ENCODE measurements around the gene PLLP. TPM values are rescaled to one million over a fixed set of nuclear protein-coding genes. Genes with fewer than 3 reads are reported as not detected.

Gene PLLP
- total and polyA plus RNA-seq, 2 donors (not counting 1 experiment from before 2014, with no cell fraction given) = 0.15 TPM; not detected in 1

DNA sequence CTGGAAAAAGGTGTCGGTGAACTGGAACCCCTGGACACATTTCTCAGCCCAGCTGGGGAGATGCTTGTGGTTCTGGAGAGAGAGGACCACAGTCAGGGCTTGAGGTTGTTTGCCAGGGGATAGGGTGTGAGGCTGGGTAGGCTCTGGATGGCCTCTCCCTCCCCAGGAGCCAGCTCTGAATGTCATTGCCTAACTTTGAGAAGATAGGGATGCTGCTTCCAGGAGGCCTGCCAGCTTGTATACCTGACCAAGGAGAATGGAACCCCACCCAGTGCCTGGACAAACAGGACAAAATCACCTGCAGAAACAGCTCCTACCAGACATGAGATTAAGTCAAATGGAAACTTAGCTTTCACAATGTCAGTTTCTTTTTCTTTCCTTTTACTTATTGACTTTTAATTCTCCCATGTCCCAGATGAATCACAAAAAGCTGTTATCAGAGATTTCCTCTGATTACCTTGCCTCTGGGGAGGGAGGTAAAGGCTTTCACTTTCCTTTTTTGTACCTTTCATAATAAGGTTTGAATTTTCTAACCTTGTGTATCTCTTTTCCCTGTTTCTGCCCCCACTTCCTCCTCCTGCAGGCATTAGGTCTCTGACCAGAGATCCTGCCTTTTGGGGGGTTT is 29.8 kb upstream of the PLLP start:
- ChIA-PET CTCF (interaction anchor here (0.6 to 18.1 kb wide), 3 partner anchors 38 to 838 kb away, joined by 3 to 364 read pairs (median 4); no protein-coding TSS in a partner anchor), POLR2A (no interaction called here)
- intact Hi-C loops (cut with micrococcal nuclease) = no loop called here

DNA sequence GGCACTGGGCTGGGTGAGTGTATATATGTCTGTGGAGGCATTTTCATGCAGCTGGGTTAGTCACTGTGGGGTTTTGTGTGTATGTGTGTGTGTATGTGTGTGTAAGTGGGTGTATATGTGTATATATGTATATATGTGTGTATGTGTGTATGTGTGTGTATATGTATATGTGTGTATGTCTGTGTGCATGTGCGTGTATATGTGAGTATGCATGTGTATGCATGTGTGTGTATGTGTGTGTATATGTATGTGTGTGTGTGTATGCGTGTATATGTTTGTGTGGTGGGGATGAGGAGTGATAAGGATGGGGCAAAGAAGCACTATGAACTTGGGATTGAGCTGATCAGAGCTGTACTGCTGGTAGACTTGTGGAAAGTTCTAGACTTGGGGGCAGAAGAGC is 29.0 kb upstream of the PLLP start:
- Histone ChIP-seq H3K27ac (ENCODE audit: low read length in 2 of 2) (no peak overlapping the region), H3K4me1 (ENCODE audit: control insufficient read depth in 2 of 2, insufficient read depth in 2 of 2, low read length in 2 of 2) (peaks cover 6% of the 10 kb centered on the region in 2 donors), H3K9me3 (ENCODE audit: control extremely low read depth in 1 of 3, control insufficient read depth in 2 of 3, insufficient read depth in 1 of 3, low read length in 2 of 3) (no peaks in the 10 kb centered on the region), H3K27me3 (replicated peaks in 1 of 4; ENCODE audit: control extremely low read depth in 1 of 4, control insufficient read depth in 3 of 4, insufficient read depth in 4 of 4, low read length in 3 of 4) (no peaks in the 10 kb centered on the region), H4K20me1 (ENCODE audit: control insufficient read depth, insufficient read depth, low read length, poor library complexity, severe bottlenecking) (no peaks in the 10 kb centered on the region), H2AFZ (ENCODE audit: insufficient read depth, low read depth, low read length, poor library complexity, severe bottlenecking) (no peak overlapping the region), H3K4me3 (ENCODE audit: control extremely low read depth in 1 of 5, extremely low read depth in 1 of 5, insufficient read depth in 1 of 5, low read depth in 2 of 5, low read length in 4 of 5) (no peak overlapping the region), H3K9ac (ENCODE audit: low read length) (no peak overlapping the region), H3K79me2 (ENCODE audit: control insufficient read depth, insufficient read depth, low read length) (no peaks in the 10 kb centered on the region), H3K4me2 (replicated peaks; ENCODE audit: low read depth, low read length, poor library complexity, severe bottlenecking) (no peak overlapping the region), H3K36me3 (replicated peaks in 1 of 2; ENCODE audit: control extremely low read depth in 1 of 2, control insufficient read depth in 1 of 2, extremely low read depth in 1 of 2, insufficient read depth in 2 of 2, low read length in 1 of 2) (no peaks in the 10 kb centered on the region)
- ChIA-PET POLR2A (no interaction called here), CTCF (interaction anchor here (18.1 kb wide), 1 partner anchor 107 kb away, joined by 364 read pairs; no protein-coding TSS in a partner anchor)
- 96% methylated on average over 2 of the region's 2 CpGs for WGBS (ENCODE audit: insufficient coverage)
- no peak for ATAC-seq (ENCODE audit: low read depth)
- intact Hi-C loops (cut with micrococcal nuclease) = no loop called here
- no peak overlapping the region for H3K27ac Mint-ChIP-seq
- no peak for DNase-seq
- peaks cover 4% of the 10 kb centered on the region for H3K27me3 Mint-ChIP-seq
- peaks cover 11% of the 10 kb centered on the region for H3K4me1 Mint-ChIP-seq
- no peak overlapping the region for H3K4me3 Mint-ChIP-seq
- no peaks in the 10 kb centered on the region for H3K9me3 Mint-ChIP-seq (ENCODE audit: insufficient read depth)
- TF ChIP-seq, protein P1, sequence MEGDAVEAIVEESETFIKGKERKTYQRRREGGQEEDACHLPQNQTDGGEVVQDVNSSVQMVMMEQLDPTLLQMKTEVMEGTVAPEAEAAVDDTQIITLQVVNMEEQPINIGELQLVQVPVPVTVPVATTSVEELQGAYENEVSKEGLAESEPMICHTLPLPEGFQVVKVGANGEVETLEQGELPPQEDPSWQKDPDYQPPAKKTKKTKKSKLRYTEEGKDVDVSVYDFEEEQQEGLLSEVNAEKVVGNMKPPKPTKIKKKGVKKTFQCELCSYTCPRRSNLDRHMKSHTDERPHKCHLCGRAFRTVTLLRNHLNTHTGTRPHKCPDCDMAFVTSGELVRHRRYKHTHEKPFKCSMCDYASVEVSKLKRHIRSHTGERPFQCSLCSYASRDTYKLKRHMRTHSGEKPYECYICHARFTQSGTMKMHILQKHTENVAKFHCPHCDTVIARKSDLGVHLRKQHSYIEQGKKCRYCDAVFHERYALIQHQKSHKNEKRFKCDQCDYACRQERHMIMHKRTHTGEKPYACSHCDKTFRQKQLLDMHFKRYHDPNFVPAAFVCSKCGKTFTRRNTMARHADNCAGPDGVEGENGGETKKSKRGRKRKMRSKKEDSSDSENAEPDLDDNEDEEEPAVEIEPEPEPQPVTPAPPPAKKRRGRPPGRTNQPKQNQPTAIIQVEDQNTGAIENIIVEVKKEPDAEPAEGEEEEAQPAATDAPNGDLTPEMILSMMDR (IDR thresholded peaks at IDR 0.05) = no peak
- TF ChIP-seq EZH2 (IDR thresholded peaks at IDR 0.05; ENCODE audit: borderline replicate concordance, insufficient read depth, low read depth, low read length, poor library complexity, severe bottlenecking) = no peak

More for the DNA sequence above, 29.8 kb upstream of the PLLP start:
- Histone ChIP-seq H4K20me1 (ENCODE audit: control insufficient read depth, insufficient read depth, low read length, poor library complexity, severe bottlenecking) (no peaks in the 10 kb centered on the region), H3K4me1 (ENCODE audit: control insufficient read depth in 2 of 2, insufficient read depth in 2 of 2, low read length in 2 of 2) (peaks cover 6% of the 10 kb centered on the region in 2 donors), H2AFZ (ENCODE audit: insufficient read depth, low read depth, low read length, poor library complexity, severe bottlenecking) (no peak overlapping the region), H3K79me2 (ENCODE audit: control insufficient read depth, insufficient read depth, low read length) (no peaks in the 10 kb centered on the region), H3K36me3 (replicated peaks in 1 of 2; ENCODE audit: control extremely low read depth in 1 of 2, control insufficient read depth in 1 of 2, extremely low read depth in 1 of 2, insufficient read depth in 2 of 2, low read length in 1 of 2) (no peaks in the 10 kb centered on the region), H3K27ac (ENCODE audit: low read length in 2 of 2) (no peak overlapping the region), H3K4me3 (ENCODE audit: control extremely low read depth in 1 of 5, extremely low read depth in 1 of 5, insufficient read depth in 1 of 5, low read depth in 2 of 5, low read length in 4 of 5) (no peak overlapping the region), H3K4me2 (replicated peaks; ENCODE audit: low read depth, low read length, poor library complexity, severe bottlenecking) (no peak overlapping the region), H3K9me3 (ENCODE audit: control extremely low read depth in 1 of 3, control insufficient read depth in 2 of 3, insufficient read depth in 1 of 3, low read length in 2 of 3) (no peaks in the 10 kb centered on the region), H3K9ac (ENCODE audit: low read length) (no peak overlapping the region), H3K27me3 (replicated peaks in 1 of 4; ENCODE audit: control extremely low read depth in 1 of 4, control insufficient read depth in 3 of 4, insufficient read depth in 4 of 4, low read length in 3 of 4) (no peaks in the 10 kb centered on the region)
- no peak overlapping the region for H3K4me3 Mint-ChIP-seq
- H3K9me3 Mint-ChIP-seq (ENCODE audit: insufficient read depth) = no peaks in the 10 kb centered on the region
- WGBS (ENCODE audit: insufficient coverage) = 100% methylated on average over 1 of the region's 1 CpG
- H3K4me1 Mint-ChIP-seq = peaks cover 11% of the 10 kb centered on the region
- peaks cover 4% of the 10 kb centered on the region for H3K27me3 Mint-ChIP-seq
- no peak for TF ChIP-seq EZH2 (IDR thresholded peaks at IDR 0.05; ENCODE audit: borderline replicate concordance, insufficient read depth, low read depth, low read length, poor library complexity, severe bottlenecking)
- TF ChIP-seq, protein P1 (IDR thresholded peaks at IDR 0.05) = no peak
- ATAC-seq (ENCODE audit: low read depth) = no peak
- no peak for DNase-seq
- no peak overlapping the region for H3K27ac Mint-ChIP-seq
